Body of pancreas (tissue), 4 donors: Measurements from ENCODE around the gene OTUD5.
A peak's percentile ranks its signal among the peaks of the same experiment; 100 is the strongest.

Experiments
- POLR2A ChIP-seq, 3 donors: fragments of 450-650 bp; IDR thresholded peaks; one replicate each; pipeline ENCODE4 v1.6.1; 2016; ENCODE audit warnings: antibody characterized with exemption in 3 of 3, mild to moderate bottlenecking in 2 of 3
- TF ChIP-seq, protein P1 (sequence below), 7 experiments: fragments of 450-650 bp in 4 of 7; fragments of 200-600 bp in 3 of 7; sonication (generic) in 3 of 7; IDR thresholded peaks; one replicate each; pipeline ENCODE4 v1.5.1; 2016 to 2019; ENCODE audit warnings: antibody characterized with exemption in 7 of 7

DNA sequence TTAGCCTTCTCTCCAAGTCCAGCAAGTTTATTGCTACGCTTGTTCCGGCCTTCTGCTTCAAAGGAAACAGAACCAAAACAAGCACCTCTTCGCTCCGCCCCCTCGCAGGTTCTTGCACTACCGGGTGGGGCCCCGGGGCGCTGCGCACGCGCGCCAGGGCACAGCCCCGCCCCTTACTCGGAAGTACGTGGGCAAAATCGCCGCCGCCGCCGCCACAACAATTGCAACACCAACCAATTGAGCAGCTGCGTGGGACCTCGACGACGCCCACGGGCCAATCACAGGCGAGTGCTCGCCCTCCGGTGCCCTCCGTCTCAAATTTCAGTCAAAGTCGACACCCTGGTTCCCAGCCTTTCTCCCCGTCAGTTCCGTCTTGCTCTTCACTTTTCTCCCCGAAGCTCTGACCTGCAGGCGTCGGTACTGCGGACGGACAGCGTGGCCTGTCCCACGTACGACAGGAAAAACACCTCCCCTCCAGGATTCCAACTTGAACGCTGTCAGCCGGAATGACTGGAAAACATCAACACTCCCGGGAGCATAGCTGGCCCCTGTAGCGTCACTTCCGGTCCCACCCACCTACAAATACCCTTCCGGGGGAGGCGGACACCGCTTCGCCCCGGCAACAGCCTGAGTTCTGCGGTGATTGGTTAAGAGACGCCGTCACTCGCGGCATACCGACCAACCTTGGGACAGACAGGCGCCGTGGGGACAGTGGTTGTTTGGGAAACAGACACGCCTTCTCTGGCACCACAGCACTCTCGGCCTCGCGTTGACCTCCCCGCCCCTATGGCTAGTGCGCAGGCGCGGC is 624 bp upstream of the OTUD5 start:
- TF ChIP-seq, protein P1, sequence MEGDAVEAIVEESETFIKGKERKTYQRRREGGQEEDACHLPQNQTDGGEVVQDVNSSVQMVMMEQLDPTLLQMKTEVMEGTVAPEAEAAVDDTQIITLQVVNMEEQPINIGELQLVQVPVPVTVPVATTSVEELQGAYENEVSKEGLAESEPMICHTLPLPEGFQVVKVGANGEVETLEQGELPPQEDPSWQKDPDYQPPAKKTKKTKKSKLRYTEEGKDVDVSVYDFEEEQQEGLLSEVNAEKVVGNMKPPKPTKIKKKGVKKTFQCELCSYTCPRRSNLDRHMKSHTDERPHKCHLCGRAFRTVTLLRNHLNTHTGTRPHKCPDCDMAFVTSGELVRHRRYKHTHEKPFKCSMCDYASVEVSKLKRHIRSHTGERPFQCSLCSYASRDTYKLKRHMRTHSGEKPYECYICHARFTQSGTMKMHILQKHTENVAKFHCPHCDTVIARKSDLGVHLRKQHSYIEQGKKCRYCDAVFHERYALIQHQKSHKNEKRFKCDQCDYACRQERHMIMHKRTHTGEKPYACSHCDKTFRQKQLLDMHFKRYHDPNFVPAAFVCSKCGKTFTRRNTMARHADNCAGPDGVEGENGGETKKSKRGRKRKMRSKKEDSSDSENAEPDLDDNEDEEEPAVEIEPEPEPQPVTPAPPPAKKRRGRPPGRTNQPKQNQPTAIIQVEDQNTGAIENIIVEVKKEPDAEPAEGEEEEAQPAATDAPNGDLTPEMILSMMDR (IDR thresholded peaks at IDR 0.05) = peak in 1 of 7 experiments; percentile 18
- TF ChIP-seq POLR2A (IDR thresholded peaks at IDR 0.05) = peak; percentile 57 to 89 (median 85)
